ENCODE measurements around the gene DGKD.

Gene DGKD

DNA sequence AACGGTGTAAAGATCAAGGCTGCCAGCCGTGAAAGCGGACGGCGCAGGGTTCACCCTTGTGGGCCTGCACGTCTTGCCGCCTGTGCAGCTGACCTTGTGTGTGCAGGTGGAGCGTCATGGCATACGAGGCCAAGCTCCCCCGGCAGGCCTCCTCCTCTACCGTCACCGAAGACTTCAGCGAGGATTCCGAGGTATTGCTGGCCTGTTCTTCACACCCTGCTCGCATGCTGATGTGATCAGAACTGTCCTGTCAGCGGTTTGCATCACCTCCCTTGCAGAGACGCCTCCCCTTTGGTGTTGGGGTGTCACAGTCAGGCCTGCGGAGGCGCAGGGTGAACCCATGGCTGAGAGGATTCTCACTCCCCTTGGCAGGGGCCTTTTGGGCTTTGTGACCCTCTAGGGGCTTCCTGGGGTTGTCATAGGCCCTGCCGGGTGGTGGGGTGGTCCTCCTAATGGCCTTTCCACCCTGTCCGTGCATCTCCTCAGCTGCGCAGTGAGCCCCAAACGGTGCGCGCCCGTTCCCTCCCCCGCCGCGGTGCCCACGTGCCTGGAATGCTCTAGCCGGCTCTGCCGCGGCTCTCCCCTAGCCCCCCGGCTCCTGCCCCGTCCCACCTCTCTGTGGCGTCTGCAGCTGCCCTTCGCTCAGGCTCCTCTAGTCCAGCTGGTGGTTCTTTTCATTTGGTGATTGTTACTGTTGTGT lies 92.5 kb downstream of the DGKD start:
- no peak for TF ChIP-seq ZNF274 (IDR thresholded peaks at IDR 0.05; ENCODE audit: low read depth, low read length)

GRCh38 chr2:233447506-233448219 lies 93.4 kb downstream of the DGKD start:
- no peak for TF ChIP-seq ZNF274 (IDR thresholded peaks at IDR 0.05; ENCODE audit: low read depth, low read length)
- no peak overlapping the region for H3K4me3 ChIP-seq (ENCODE audit: low read length)

More for the DNA sequence above, 92.5 kb downstream of the DGKD start:
- H3K4me3 ChIP-seq (ENCODE audit: low read length), result no peak overlapping the region

GRCh38 chr2:233448220-233448559 lies 93.9 kb downstream of the DGKD start:
- H3K4me3 ChIP-seq (ENCODE audit: low read length), result no peak overlapping the region
- no peak for TF ChIP-seq ZNF274 (IDR thresholded peaks at IDR 0.05; ENCODE audit: low read depth, low read length)

DNA sequence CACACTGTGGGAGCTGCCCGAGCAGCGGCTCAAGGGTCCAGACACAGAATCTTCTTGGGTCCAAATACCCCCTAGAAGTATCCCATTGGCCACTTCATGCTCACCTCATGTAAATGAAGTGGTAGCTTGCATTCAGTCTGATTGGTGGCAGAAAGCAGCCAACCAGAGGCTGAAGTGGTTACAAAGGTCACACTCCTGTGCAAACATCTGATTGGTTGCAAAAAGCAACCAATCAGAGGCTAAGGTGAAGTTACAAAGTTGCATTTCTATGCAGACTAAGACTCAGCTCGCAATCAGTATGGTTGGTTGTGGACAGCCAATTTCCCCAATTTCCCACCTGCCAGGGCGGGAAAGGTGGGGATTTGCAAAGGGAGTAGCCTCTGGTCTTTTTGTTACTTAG lies 94.3 kb downstream of the DGKD start:
- no peak overlapping the region for H3K4me3 ChIP-seq (ENCODE audit: low read length)
- no peak for TF ChIP-seq ZNF274 (IDR thresholded peaks at IDR 0.05; ENCODE audit: low read depth, low read length)

DNA sequence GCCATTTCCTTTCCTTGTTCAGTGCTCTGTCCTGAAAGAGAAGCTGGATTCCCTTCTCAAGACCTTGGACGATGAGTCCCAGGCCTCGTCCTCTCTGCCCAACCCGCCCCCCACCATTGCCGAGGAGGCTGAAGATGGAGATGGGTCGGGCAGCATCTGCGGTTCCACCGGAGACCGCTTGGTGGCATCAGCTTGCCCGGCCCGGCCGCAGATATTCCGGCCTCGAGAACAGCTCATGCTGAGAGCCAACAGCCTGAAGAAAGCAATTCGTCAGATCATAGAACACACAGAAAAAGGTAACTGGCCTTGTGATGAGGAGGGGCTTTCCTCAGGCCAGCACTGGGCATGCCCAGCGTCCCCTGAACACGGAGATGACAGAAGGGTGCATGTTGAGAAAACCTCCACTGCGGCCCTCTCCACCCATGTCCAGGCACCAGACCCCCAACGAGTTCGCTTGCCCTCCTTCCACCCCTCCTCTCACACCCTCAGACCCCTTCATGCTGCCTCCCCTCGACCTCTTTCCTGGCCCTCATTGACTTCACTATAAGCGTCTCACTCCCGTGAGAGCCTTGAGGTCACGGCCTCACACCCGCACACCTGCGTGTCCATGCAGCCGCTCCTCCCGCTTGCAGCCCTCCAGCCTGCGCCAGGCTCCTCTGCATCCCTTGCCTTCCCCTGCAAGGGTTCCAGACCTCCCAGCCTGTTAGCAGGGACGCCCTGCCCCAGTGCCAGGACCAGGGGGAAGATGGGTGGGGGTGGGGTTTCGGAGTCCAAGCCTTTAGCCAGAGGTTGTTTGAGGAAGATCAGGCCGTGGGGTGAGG lies 95.0 kb downstream of the DGKD start:
- TF ChIP-seq ZNF274 (IDR thresholded peaks at IDR 0.05; ENCODE audit: low read depth, low read length), result no peak
- no peak overlapping the region for H3K4me3 ChIP-seq (ENCODE audit: low read length)

GRCh38 chr2:233449921-233450863 lies 95.9 kb downstream of the DGKD start:
- TF ChIP-seq ZNF274 (IDR thresholded peaks at IDR 0.05; ENCODE audit: low read depth, low read length), result no peak
- no peak overlapping the region for H3K4me3 ChIP-seq (ENCODE audit: low read length)

- no peak for TF ChIP-seq ZNF274 (IDR thresholded peaks at IDR 0.05; ENCODE audit: low read depth, low read length)
- H3K4me3 ChIP-seq (ENCODE audit: low read length), result no peak overlapping the region
These were observed 96.7 kb downstream of the DGKD start for GRCh38 chr2:233450864-233451575.

DNA sequence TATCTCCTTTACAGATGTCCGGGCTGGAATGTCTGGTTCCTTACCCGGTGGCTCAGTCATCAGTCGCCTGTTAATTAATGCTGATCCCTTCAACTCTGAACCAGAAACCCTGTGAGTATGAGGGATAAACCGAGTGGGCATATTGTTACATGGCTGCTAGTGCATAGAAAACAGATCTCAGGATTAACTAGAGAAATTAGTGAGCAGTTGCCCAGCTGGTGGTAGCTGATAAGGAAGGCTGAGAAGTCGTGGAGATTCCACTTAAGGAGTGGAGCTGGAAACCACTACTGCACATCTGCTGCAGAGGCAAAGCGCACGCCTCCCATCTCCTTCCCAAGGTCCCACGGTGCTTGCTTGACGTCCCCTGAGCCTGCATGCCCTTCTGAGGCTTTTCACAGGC lies 97.7 kb downstream of the DGKD start:
- no peak for TF ChIP-seq ZNF274 (IDR thresholded peaks at IDR 0.05; ENCODE audit: low read depth, low read length)
- no peak overlapping the region for H3K4me3 ChIP-seq (ENCODE audit: low read length)

- TF ChIP-seq ZNF274 (IDR thresholded peaks at IDR 0.05; ENCODE audit: low read depth, low read length), result no peak
- H3K4me3 ChIP-seq (ENCODE audit: low read length), result no peak overlapping the region
These were observed 99.0 kb downstream of the DGKD start for GRCh38 chr2:233453111-233453915.

DNA sequence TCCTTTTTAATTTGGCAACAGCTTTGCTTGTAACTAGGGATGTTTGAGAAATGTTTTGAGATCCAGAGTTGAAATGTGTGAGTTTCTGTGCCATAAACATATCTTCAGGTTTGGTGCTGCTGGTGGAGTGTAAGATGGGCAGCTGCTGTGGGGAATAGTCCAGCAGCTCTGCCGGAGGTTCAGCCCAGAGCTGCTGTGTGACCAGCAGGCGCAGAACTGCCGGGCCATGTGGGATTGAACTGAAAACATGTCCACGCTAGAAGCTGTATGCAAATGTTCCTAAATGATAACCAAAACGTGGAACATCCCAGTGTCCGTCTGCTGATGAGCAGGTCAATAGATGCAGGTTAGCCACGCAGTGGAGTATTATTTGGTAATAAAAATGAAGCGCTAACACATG lies 99.6 kb downstream of the DGKD start:
- TF ChIP-seq ZNF274 (IDR thresholded peaks at IDR 0.05; ENCODE audit: low read depth, low read length), result no peak
- no peak overlapping the region for H3K4me3 ChIP-seq (ENCODE audit: low read length)

- no peak for TF ChIP-seq ZNF274 (IDR thresholded peaks at IDR 0.05; ENCODE audit: low read depth, low read length)
- H3K4me3 ChIP-seq (ENCODE audit: low read length), result no peak overlapping the region
These were observed 100.7 kb downstream of the DGKD start for GRCh38 chr2:233455006-233455405.

GRCh38 chr2:233455491-233455890 lies 101.2 kb downstream of the DGKD start:
- TF ChIP-seq ZNF274 (IDR thresholded peaks at IDR 0.05; ENCODE audit: low read depth, low read length), result no peak
- H3K4me3 ChIP-seq (ENCODE audit: low read length), result no peak overlapping the region

Data from GM08714 (cell line).